Suprapubic skin (tissue), 4 donors: ENCODE results near the gene CAMK4. TPM values are rescaled to one million over a fixed set of nuclear protein-coding genes. Genes with fewer than 3 reads are reported as not detected.

Source experiments
- DNase-seq, 2 donors: peaks; one replicate each; pipeline ENCODE4 v3.0.0-alpha.2; 2019; ENCODE audit warnings: low spot score in 2 of 2
- H3K27ac ChIP-seq: fragments of 200-600 bp; sonication (generic); one replicate; pipeline ENCODE4 v1.5.1; 2019
- H3K27me3 ChIP-seq: fragments of 200-600 bp; sonication (generic); one replicate; pipeline ENCODE4 v1.5.1; 2019
- H3K36me3 ChIP-seq: fragments of 200-600 bp; sonication (generic); one replicate; pipeline ENCODE4 v1.5.1; 2019
- H3K4me1 ChIP-seq: fragments of 200-600 bp; sonication (generic); one replicate; pipeline ENCODE4 v1.5.1; 2019
- H3K4me3 ChIP-seq: fragments of 200-600 bp; sonication (generic); one replicate; pipeline ENCODE4 v1.5.1; 2019; ENCODE audit warnings: mild to moderate bottlenecking
- H3K9me3 ChIP-seq: fragments of 200-600 bp; sonication (generic); one replicate; pipeline ENCODE4 v1.5.1; 2019
- CTCF ChIP-seq, 2 donors: fragments of 200-600 bp in 1 of 2; fragments of 450-650 bp in 1 of 2; sonication (generic) in 1 of 2; IDR thresholded peaks; one replicate each; pipeline ENCODE4 v1.5.1; 2016 to 2019; ENCODE audit warnings: antibody characterized with exemption in 2 of 2, mild to moderate bottlenecking in 1 of 2, moderate library complexity in 1 of 2
- EP300 ChIP-seq: sonication (generic); formaldehyde crosslinking; IDR thresholded peaks from one replicate; pipeline ENCODE4 v1.6.1; 2017; ENCODE audit warnings: antibody characterized with exemption
- POLR2A ChIP-seq, 2 donors: fragments of 450-650 bp; IDR thresholded peaks; one replicate each; pipeline ENCODE4 v1.6.1; 2017; ENCODE audit warnings: antibody characterized with exemption in 2 of 2, mild to moderate bottlenecking in 2 of 2, moderate library complexity in 2 of 2
- POLR2AphosphoS5 ChIP-seq, 3 donors: sonication (generic); formaldehyde crosslinking; IDR thresholded peaks; one replicate each; pipeline ENCODE4 v1.6.1; 2017; ENCODE audit warnings: antibody characterized with exemption in 3 of 3
- WGBS: methylation state at CpG from one replicate; pipeline ENCODE4 v1.1.5; 2018; 5-methylcytosine and 5-hydroxymethylcytosine counted together
- total RNA-seq, 4 donors: library from RNA; depleted of rRNA; stranded (reverse); fragments of >200 nt; gene quantifications; one replicate each; pipeline ENCODE4 v1.1.0, GENCODE V29; 2016

CAMK4 gene
- total RNA-seq: 1 to 10 TPM in 1 of 4 donors, under 1 TPM in 2, not detected in 1; 0.05 to 2.6 (median 0.21) TPM

DNA sequence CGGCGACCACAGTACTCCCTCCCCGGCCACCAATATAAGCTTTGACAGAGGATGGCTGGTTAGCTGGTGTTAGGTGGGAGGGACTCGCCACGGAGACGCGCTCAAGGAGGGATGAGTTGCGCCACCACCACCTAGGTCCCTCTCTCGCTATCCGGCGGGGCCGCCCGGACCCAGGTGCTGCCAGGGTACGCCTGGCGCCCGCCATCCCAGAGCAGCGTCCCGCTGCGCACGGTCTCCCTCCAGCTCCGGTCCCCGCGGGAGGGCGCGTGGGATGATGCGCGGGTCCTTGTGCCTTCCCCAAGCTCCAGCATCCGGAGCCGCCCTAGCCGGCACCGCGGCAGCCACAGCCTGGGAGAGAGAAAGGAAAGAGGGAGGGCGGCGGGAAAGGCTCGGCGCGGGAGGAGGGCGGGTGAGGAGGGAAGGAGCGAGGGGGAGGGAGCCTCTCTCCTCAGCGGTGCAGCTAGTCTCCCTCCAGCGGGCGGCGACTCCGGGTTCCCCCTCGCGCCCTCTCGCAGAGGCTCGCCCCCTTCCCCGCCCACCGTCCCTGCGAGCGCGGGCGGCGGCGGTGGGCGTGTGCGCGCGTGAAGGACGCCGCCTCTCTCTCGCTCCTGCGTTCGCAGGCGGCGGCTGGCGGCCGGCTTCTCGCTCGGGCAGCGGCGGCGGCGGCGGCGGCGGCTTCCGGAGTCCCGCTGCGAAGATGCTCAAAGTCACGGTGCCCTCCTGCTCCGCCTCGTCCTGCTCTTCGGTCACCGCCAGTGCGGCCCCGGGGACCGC lies at the start of gene CAMK4:
Gene CAMK4 (plus strand): TSS at position 598 of the 774 bp plus-strand sequence. CDS start 100 bp downstream, at position 698.
- Histone ChIP-seq H3K4me3 (peak within 1 kb of the TSS; percentile 49), H3K9me3 (no peaks in the 10 kb centered on the region), H3K27me3 (peaks cover 26% of the 10 kb centered on the region), H3K4me1 (peaks cover 16% of the 10 kb centered on the region), H3K36me3 (no peaks in the 10 kb centered on the region), H3K27ac (no peak within 1 kb of the TSS)
- WGBS: 0% methylated on average over 29 of the region's 89 CpGs
- peak; percentile 70 to 78 for DNase-seq
- TF ChIP-seq EP300: no peak
- no peak for TF ChIP-seq POLR2A (IDR thresholded peaks at IDR 0.05)
- no peak for TF ChIP-seq POLR2AphosphoS5 (IDR thresholded peaks at IDR 0.05)
- no peak for TF ChIP-seq CTCF (IDR thresholded peaks at IDR 0.05)

- no peak for TF ChIP-seq POLR2A (IDR thresholded peaks at IDR 0.05)
- TF ChIP-seq CTCF (IDR thresholded peaks at IDR 0.05): no peak
- no peak for TF ChIP-seq POLR2AphosphoS5 (IDR thresholded peaks at IDR 0.05)
- no peak for TF ChIP-seq EP300
- H3K4me1 ChIP-seq: no peaks in the 10 kb centered on the region
- WGBS: 61% methylated on average over 3 of the region's 3 CpGs
- no peak overlapping the region for H3K27ac ChIP-seq
- H3K4me3 ChIP-seq: no peak overlapping the region
- H3K36me3 ChIP-seq: no peaks in the 10 kb centered on the region
- DNase-seq: no peak
- no peaks in the 10 kb centered on the region for H3K27me3 ChIP-seq
- no peaks in the 10 kb centered on the region for H3K9me3 ChIP-seq
Measured at GRCh38 chr5:111183064-111183463, 41.1 kb upstream of the CAMK4 start.

DNA sequence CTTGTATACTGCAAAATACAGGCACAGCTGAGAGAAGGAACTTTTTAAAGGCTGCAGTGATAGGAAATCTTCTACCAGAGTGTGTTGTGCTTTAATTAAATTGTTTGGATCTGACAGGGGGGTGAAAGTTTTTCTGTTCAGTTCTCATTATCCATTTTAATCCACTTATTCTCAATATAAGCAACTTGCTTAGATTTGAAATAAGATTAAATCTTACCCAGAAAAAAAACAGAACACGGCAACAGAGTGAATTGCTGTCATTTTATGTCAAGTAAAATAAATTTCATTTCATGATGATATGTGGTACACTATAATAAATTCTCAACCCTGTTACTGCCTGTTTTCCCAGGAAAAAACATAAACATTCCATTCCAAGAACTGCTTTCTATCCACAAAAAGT lies 37.1 kb upstream of the CAMK4 start:
- no peak for DNase-seq
- H3K9me3 ChIP-seq: no peaks in the 10 kb centered on the region
- WGBS: 40% methylated on average over 1 of the region's 1 CpG
- TF ChIP-seq CTCF (IDR thresholded peaks at IDR 0.05) (no peak), EP300 (no peak), POLR2AphosphoS5 (IDR thresholded peaks at IDR 0.05) (no peak), POLR2A (IDR thresholded peaks at IDR 0.05) (no peak)
- no peaks in the 10 kb centered on the region for H3K36me3 ChIP-seq
- no peak overlapping the region for H3K4me3 ChIP-seq
- H3K4me1 ChIP-seq: no peaks in the 10 kb centered on the region
- H3K27me3 ChIP-seq: no peaks in the 10 kb centered on the region
- H3K27ac ChIP-seq: no peak overlapping the region

DNA sequence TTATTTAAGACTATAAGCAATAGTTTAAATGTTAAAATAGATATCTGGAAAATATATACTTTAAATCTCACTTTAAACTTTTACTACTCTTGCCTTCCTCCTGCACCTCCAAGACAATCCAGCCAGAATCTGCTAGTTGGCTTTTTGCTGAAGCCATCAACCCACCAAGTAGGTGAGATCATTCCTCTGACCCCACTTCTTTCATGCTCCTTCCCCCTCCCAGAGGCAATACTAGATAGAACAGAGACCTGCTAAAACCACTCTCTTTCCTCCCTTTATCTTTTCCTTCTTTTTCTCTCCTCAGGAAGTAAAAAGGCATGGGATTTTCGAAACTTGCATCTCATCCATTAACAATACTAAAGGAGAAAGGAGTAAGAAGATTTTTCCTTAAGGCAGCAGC lies 30.1 kb upstream of the CAMK4 start:
- 57% methylated on average over 1 of the region's 1 CpG for WGBS
- TF ChIP-seq CTCF (IDR thresholded peaks at IDR 0.05) (no peak), POLR2A (IDR thresholded peaks at IDR 0.05) (no peak), EP300 (no peak), POLR2AphosphoS5 (IDR thresholded peaks at IDR 0.05) (no peak)
- H3K27me3 ChIP-seq: peaks cover 6% of the 10 kb centered on the region

DNA sequence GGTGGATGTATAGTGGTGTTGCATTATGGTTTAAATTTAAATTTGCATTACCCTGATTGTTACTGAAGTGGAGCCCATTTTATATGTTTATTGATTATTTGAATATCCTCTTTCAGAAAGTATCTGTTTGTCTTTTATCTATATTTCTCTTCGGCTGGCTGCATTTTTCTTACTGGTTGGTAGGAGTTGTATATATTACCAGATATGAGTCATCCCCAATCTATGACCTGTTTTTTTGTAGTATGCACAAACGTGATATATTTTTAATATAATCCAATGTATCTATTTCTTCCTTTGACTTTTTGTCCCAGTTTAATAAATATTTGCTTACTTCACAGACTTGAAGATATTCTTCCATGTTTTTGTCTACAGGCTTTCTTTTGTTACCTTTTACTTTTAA lies 29.3 kb upstream of the CAMK4 start:
- Histone ChIP-seq H3K4me3 (no peak overlapping the region), H3K4me1 (no peaks in the 10 kb centered on the region), H3K27ac (no peak overlapping the region), H3K27me3 (peaks cover 6% of the 10 kb centered on the region), H3K36me3 (no peaks in the 10 kb centered on the region), H3K9me3 (no peaks in the 10 kb centered on the region)
- WGBS: 55% methylated on average over 2 of the region's 2 CpGs
- TF ChIP-seq POLR2AphosphoS5 (IDR thresholded peaks at IDR 0.05) (no peak), CTCF (IDR thresholded peaks at IDR 0.05) (no peak), EP300 (no peak), POLR2A (IDR thresholded peaks at IDR 0.05) (no peak)
- DNase-seq: no peak

More for the DNA sequence above, 30.1 kb upstream of the CAMK4 start:
- no peak overlapping the region for H3K4me3 ChIP-seq
- no peak overlapping the region for H3K27ac ChIP-seq
- no peak for DNase-seq
- H3K9me3 ChIP-seq: no peaks in the 10 kb centered on the region
- no peaks in the 10 kb centered on the region for H3K36me3 ChIP-seq
- H3K4me1 ChIP-seq: no peaks in the 10 kb centered on the region
